NCI-H748 treated with DMSO at 0.1 percent for 48 hours (cell line): Measurements from ENCODE around the gene ANOS1.
"Not testable (repeated sequence)": the region's sequence is repeated elsewhere in the genome, so short reads cannot be mapped to it uniquely, and the experiment has no call there.

Experiments
- DNase-seq: peaks from one replicate; lab custom pipeline; 2025; lab: John Stamatoyannopoulos, UW

The ANOS1 gene, protein sequence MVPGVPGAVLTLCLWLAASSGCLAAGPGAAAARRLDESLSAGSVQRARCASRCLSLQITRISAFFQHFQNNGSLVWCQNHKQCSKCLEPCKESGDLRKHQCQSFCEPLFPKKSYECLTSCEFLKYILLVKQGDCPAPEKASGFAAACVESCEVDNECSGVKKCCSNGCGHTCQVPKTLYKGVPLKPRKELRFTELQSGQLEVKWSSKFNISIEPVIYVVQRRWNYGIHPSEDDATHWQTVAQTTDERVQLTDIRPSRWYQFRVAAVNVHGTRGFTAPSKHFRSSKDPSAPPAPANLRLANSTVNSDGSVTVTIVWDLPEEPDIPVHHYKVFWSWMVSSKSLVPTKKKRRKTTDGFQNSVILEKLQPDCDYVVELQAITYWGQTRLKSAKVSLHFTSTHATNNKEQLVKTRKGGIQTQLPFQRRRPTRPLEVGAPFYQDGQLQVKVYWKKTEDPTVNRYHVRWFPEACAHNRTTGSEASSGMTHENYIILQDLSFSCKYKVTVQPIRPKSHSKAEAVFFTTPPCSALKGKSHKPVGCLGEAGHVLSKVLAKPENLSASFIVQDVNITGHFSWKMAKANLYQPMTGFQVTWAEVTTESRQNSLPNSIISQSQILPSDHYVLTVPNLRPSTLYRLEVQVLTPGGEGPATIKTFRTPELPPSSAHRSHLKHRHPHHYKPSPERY

DNA sequence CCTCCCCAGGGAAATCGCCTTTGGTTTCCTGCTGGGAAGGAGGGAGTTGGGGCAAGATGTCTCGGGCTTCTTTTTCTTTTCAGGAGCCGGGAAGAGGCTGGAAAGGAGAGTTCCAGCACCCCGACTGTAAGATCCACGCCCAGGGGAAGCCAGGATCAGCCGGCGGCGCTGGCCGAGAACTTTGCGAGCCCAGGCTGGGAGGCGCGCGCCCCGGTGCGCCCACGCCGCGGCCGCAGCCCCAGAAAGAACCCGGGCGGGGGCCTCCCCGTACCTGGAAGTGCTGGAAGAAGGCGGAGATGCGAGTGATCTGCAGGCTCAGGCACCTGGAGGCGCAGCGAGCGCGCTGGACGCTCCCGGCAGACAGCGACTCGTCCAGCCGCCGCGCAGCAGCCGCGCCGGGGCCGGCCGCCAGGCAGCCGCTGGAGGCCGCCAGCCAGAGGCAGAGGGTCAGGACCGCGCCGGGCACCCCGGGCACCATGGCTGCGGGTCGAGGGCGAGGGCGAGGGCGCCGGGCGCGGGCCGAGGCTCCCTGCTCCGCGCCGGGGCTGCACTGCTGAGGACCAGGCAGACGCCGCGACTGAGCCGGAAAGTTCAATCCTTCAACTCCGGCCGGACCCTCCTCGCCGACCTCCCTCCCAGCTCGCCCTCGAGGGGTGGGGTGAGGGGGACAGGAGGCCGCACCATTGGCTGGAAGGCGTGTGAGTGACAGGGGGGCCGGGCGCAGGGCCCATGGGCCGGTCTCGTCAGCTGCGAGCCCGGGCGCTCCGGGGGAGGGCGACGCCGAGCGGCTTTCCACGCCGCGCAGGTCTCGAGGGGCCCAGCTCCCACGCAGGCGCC is at the start of gene ANOS1:
Gene ANOS1 (minus strand): TSS at position 579 of the 837 bp plus-strand sequence. CDS start 101 bp downstream, at position 478.
- DNase-seq: peak; percentile 47

DNA sequence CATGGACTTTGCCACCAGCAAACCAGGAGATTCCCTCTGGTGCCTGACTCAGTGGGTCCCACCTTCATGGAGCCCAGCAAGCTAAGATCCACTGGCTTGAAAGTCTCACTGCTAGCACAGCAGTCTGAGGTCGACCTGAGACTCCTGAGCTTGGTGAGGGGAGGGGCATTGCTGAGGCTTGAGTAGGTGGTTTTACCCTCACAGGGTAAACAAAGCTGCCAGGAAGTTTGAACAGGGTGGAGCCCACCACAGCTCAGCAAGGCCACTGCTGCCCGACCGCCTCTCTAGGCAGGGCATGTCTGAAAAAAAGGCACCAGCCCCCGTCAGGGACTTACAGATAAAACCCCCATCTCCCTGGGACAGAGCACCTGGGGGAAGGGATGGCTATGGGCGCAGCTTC is 41.2 kb upstream of the ANOS1 start:
- DNase-seq: no peak

GRCh38 chrX:8760021-8760420 is 28.1 kb upstream of the ANOS1 start:
- DNase-seq: no peak

DNA sequence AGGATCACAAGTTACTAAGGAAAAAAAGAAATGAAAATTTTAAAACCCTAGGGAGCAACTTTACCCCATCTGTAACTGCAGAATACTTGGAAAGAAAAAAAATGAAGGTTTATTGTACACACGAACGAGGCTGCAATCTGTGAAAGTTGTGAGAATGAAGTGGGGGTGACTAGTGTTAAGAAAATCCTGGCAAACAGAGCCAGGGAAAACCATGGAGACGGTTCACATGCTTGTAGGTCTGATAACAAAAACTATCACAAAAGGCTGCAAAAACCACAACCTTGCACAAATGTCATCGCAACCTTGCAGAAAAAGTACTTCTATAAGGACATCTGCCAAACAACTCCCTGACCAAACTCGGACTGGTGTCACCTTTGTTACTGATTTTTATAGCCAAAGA is 26.8 kb upstream of the ANOS1 start:
- DNase-seq: not testable (repeated sequence)

- DNase-seq: not testable (repeated sequence)
These were observed 25.9 kb upstream of the ANOS1 start for GRCh38 chrX:8757609-8758389.

DNA sequence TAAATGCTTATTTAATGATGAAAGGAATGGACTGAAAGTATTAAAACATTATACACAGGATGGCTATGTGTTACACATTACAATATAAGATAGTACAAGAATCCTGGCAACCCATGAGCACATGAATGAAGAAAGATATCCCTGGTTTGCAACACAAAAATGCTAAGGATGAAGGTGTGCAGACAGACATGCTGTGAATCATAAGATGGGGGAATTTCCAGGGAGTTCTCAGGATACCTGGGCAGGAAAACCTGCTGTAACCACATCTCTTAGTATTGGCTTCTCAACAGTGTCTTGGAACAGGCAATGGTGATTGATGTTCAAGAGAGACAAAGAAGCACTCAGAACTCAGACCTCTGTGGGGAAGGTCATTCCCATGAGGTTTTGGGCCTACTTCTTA is 23.9 kb upstream of the ANOS1 start:
- no peak for DNase-seq

DNA sequence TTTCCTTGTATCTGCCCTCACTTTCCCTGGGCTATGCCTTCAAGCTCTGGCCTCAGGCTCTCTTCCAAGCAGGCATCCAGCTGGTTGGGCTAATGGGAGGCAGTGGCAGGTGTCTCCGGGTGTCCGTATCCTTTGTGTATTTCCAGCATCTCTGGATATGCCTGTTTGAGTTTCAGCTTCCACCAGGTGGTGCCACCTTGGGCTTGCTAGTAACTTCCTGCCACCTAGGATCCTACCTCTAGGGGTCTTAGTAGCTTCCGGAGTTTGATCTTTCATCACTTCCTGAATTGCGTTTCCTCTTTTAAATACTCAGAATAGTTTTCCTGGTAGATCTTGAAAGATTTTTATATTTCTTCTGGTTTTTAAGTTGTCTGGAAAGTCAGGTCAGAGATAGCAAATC is 23.2 kb upstream of the ANOS1 start:
- no peak for DNase-seq

- DNase-seq: no peak
These were observed 17.8 kb upstream of the ANOS1 start for GRCh38 chrX:8749697-8750096.

DNA sequence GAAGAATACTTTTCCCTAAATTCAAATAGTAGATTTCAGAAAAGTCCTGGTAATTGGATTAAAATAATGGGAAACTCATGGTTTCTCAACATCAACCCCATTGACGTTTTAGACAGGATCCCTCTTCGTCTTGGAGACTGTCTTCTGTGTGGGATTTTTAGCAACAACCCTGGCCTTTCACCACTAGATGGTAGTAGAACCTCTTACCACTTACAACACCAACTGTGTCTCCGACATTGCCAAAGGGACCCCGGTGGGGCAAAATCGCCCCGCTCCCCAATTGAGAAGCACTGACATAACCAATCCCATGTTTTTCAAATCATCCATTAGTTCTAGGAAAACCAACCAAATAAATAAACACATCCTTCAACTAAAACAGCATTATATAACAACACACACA is 16.9 kb upstream of the ANOS1 start:
- DNase-seq: peak; percentile 44

DNA sequence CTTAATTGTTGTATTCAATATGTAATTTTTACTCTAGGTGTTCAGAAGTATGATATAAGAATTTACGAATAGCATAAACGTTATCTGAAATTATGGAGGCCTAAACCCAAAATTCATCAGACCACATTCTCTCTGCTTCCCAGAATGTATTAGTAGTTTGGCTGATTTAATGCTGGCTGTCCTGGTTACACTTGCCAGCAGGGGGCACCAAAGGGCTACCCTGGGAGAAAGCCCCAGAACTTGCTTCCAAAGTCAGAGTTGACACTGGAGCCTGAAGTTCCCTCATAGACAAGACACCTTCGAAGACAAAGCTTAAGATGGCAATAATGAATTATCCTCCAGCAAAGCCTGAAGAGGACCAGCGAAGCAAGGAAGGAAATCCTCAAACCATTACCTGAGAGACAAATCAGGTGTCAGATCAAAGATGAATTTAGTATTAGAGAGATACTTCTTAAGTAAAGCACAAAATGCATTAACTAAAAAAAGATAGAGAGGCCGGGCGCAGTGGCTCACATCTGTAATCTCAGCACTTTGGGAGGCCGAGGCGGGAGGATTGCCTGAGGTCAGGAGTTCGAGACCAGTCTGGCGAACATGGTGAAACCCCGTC is 11.3 kb upstream of the ANOS1 start:
- no peak for DNase-seq

DNA sequence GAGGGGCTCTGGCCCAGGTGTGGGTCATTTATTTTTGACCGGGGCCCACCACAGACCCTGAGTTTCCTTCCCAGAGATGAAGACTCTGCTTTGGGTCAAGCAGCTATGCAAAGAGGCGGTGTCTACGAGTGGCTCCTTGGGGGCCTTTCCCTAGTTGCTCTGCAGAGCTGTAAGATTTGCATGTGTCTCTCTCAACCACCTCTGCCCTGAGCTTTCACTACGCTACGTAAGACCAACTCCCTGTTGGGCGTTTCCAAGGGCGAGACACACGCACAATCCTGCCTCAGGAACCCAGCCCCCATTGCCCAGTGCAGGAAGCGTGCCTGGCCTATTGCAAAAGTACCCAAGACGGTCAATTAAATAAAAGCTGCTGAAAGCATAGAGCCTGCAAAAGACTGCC is 10.0 kb upstream of the ANOS1 start:
- DNase-seq: no peak

DNA sequence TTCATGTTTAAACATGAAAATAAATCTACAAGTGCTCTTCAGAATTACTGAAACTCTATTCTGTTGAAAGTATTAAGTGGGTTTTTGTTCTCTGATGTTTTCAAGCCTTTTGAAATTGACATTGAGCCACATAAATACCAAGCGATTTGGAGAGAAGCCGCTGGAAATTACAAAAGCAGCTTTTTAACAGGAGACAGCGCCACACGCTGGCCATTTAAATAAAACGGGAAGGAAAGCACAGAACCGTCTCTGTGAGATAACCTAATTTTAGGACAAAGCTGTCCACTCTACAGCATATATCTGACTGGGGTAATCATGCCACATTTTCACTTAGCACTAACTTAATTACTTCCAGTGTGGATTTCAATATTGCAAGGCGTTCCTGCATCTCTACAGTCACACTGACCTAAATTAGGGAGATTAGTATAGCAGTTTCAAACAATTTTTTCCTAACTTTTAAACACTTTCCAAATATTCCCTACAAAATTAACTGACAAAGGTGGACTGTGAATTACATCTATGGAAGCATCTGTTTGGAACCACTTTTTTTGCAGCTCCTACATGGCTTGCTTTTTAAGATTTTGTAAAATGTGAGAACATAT is 6.8 kb upstream of the ANOS1 start:
- DNase-seq: peak; percentile 17

DNA sequence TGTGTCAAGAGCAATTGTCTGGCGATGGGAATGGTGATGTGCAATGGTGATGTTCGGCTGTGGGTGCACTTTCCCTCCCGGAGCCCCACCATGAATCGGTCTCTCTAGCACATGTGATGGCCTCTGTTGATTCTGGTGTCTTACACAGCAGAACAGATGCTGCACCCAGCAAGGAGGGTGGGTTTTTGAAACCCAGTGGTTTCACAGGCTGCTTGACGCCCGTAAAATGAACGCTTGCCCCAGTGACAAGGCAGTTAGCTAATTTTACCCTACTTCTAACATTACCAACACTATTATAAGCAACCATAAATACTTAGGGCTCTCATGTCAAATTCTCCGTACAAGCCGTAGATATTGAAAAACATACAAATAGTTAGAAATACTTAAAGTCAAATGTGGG is 5.9 kb upstream of the ANOS1 start:
- DNase-seq: no peak

DNA sequence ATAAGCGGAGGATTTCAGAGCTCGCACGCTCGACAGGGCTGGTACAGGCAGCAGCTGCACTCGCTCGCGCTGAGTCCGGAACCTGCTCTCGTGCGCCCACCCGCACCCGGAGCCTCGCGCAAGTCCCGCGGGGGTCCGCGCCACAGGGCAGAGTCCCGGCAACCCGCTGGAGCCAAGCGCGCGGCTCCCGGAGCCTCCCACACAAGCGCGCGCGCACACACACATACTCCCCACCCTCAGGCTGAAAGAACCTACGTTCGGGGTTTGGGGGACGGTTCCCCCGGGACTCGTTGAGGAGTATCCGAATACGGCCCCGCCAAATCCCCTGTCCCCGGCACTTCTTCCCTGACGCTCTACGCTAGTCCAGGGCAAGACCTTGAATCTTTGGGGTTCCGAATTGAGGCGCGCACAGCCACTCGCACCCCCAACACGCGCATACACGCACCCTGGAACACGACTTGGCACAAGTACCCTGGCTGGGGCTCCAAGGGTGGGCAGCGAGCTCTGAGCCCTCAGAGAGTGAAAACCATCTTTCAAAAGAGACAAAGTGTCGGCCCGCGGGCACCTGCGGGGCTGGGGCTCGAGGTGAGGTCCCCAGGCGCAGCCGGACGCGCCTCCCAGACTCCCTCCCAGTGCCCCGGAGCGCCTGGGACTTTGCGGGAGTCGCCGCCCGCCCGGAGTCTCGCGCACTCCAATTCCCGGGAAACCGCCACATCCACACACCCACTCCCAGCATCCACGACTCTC is 952 bp downstream of the ANOS1 start:
- no peak for DNase-seq

GRCh38 chrX:8729811-8730210 is 2.1 kb downstream of the ANOS1 start:
- no peak for DNase-seq

GRCh38 chrX:8728932-8729535 is 2.9 kb downstream of the ANOS1 start:
- no peak for DNase-seq

- DNase-seq: peak; percentile 89
These were observed 5.8 kb downstream of the ANOS1 start for GRCh38 chrX:8726031-8726652.

DNA sequence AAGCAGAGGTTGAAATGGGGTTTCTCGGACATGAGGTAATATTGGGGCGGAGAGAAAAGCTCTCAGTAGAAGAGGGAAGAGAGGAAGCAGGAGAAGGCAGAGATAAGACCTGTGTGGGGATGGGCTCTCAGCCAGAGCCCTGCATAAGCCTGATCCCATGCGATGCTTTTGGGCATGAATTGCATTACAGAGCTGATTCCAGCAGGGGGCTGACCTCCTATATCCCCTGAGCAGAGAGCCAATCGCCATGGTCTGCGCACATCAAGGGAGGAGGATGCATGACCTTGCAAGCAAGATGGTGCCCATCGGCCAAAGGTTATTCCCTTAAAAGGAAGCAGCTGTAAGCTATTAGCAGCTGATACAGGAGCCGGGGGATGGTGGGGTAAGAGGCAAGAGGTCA is 7.6 kb downstream of the ANOS1 start:
- DNase-seq: no peak

DNA sequence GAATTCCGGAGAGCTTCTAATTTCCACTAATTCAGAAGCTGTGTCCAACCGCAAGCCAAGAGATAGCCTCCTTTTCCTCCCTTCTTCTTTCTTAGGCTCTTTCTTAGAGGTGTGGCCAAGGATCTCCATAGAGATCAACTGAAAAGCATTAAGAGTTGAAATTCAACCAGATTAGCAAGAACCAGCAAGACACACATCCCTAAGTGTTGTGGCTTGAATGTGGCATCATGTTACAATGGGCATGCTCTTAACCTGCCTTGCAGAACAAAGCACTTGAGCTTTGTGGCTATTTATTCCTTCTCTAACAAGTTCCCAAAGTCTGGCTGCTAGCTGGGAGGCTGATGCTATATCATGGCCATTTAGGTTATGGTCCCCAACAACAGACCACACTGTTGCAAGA is 10.4 kb downstream of the ANOS1 start:
- DNase-seq: no peak
